HG02852 (cell line): ENCODE results near the gene NUP210L.
"Not testable (repeated sequence)": the region's sequence is repeated elsewhere in the genome, so short reads cannot be mapped to it uniquely, and the experiment has no call there.

Experiments
- ATAC-seq: cut with Tn5 transposase; IDR thresholded peaks from one replicate; pipeline ENCODE4 v1.9.1; 2021; ENCODE audit warnings: mild to moderate bottlenecking, moderate library complexity; ENCODE audit not compliant: unreplicated experiment

Gene NUP210L

DNA sequence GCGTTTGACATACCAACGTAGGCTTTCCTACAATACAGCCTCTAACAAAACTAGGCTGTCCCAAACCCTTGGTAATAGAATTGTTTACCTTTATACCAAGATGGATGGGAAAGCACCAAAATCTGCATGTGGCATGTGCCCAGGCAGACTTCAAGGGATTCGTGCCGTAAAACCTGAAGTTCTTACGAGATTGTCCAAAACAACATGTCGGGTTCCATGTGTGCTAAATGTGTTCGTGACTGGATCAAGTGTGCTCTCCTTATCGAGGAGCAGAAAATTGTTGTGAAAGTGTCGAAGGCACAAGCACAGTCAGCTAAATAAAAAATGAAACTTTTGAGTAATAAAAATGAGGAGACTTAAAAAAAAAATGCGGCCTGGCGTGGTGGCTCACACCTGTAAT is 159.2 kb downstream of the NUP210L start:
- no peak for ATAC-seq

DNA sequence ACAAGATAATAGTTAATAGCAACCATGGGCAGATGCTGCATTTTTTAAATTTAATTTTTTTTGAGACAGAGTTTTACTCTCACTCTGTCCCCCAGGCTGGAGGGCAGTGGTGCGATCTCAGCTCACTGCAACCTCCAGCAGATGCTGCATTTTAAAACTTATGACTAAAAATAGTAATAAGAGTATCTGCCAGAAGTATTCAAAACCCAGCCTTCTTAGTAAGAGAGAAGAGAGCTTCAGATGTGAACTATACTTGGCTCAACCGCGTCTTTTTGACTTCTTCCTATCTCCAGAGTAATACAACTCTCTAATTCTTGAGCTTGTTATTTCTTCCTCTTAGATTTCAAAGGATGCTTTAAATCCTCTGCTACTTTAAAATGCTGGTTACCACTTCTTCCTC is 159.7 kb downstream of the NUP210L start:
- ATAC-seq, result no peak

DNA sequence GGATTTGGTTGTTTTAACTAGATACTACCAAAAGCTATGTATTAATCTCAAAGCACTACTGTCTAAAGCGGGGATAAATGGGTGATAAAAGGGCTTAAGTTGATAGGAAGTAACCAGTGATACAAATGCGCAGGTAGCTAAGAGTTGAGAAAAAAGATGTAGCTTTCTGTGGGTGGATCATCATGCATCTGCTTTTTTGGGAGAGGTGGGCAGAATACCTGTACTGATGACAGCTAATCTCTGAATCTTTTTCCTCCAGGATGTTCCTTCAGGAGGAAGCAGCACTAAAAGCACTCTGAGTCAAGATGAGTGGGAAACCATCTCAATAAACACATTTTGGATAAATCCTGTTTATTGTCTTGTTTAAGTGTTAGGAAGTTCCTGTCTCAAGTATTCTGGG is 163.1 kb downstream of the NUP210L start:
- no peak for ATAC-seq

DNA sequence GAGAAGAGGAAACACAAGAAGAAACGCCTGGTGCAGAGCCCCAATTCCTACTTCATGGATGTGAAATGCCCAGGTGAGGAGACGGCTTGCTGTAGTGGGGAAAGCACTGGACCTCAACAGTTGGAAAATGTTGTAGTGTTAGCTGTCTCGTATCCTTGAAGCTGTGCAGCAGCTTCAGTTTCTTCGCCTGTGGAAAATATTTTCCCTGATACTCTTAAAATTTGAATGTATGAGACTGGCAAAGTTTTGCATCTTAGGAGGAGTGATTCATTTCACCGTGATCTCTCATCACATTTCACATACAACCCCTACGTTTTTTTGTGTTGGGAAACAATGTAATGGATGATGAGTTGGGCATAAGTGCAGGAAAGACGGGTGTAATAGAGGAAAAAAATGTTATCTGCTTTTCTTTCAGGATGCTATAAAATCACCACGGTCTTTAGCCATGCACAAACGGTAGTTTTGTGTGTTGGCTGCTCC is 163.7 kb downstream of the NUP210L start:
- ATAC-seq, result no peak

DNA sequence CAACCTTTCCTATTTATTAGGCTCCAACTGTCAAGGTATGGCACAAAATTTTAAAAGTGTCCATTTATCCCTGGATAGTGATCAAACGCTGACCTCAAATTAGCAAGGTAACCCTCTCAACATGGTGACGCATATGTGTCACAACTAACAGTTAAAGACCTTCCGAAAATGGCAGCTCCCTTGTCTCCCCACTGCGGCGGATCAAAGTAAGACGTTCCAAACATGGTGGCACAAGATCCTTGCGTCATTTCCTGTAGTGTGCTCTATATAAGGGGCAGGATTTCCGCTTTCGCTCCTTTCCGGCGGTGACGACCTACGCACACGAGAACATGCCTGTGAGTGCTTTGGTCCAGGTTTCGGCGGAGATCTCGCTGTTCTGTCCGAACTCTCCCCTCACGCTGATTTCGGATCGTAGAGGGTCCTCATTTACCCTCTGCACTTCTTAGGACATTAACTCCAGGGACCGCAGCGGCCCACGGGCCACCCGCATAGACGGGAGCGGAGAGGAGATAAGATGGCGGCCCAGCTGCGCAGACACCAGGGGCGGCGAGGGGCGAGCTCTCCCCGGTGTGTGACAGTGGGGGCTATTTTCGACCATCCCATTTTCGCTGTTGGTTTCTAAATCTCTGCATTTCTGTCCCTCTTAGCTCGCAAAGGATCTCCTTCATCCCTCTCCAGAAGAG is 164.3 kb downstream of the NUP210L start, which contains the start of gene RPS27:
RPS27 (plus strand) TSS at position 295 of the 683 bp plus-strand sequence; CDS start at position 330, 35 bp downstream.
- peak; percentile 71 for ATAC-seq

DNA sequence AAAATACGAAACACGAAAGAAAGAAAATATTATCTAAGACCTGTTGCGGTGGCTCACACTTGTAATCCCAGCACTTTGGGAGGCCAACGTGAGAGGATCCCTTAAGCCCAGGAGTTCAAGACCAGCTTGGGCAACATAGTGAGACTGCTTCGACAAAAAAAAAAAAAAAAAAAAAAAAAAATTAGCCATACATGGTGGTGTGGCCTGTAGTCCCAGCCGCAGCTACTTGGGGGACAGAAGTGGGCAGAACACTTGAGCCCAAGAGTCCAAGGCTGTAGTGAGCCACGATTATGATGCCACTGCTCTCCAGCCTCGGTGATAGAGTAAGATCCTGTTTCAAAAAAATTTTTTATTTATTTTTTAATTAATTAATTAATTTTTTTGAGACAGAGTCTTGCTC is 167.3 kb downstream of the NUP210L start:
- no peak for ATAC-seq

DNA sequence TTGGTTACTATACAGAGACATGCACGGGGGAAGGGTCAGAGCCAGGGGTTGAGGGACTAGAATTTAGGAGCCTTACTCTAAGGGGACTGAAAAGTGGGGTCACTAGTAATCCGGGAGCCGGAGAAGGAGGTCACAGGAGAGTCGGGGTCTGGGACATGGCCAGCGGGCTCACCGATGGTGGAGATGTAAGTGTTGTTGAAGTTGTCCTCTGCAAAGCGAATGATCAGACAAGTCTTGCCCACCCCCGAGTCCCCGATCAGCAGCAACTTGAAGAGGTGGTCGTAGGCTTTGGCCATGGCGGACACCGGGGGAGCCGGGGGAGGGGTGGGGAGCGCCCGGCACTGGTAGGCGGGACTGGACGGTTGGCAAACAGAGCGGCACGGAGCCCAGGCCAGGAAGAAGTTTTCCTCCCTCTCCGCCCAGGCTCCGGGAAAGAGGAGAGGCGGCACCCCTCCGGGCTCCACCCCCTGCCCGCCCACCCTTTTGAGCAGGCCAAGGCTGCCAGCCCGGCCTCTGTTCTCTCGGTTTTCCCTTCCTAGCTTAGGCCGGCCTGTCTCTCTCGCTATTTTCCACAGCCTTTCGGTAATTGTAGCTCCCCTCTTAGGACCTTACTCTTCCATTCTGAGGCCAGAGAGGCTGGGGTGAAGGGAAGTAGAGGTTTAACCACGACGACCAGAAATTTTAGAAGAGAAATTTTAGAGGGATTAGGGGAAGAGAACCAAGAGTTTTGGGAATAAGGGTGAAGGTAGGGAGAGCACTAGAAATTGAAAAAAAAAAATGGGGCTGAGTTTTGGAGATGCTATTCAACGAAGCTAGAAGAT is 168.7 kb downstream of the NUP210L start, which contains the start of gene RAB13:
RAB13 (minus strand) TSS at position 399 of the 821 bp plus-strand sequence; CDS start at position 296, 103 bp downstream.
- no peak for ATAC-seq

DNA sequence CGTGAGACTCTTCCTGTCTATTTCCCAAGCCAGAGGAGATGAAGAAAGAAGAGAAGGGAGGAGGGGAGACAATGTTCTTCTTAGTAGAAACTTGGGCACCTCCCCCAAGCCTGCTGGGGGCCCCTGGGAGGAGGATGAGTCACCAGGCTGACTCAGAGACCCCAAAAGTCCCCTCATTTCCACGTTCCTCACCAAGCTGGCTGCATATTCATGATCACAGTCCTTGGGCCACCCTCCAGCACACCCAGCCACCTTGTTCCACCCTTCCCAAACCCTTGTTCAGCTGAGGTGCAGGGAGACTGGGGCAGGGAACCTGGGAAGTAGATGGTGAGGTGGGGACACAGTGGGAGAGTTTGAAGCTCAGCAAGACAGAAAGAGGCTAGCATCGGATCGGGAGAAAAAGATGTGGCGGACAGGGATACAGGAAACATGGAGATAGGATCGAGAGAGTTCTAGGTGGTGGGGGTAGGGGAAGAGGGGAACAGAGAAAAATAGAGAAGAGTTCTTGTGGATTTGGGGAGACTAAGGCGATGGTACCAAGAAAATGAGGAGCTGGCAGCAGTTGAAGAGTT is 169.4 kb downstream of the NUP210L start:
- no peak for ATAC-seq

DNA sequence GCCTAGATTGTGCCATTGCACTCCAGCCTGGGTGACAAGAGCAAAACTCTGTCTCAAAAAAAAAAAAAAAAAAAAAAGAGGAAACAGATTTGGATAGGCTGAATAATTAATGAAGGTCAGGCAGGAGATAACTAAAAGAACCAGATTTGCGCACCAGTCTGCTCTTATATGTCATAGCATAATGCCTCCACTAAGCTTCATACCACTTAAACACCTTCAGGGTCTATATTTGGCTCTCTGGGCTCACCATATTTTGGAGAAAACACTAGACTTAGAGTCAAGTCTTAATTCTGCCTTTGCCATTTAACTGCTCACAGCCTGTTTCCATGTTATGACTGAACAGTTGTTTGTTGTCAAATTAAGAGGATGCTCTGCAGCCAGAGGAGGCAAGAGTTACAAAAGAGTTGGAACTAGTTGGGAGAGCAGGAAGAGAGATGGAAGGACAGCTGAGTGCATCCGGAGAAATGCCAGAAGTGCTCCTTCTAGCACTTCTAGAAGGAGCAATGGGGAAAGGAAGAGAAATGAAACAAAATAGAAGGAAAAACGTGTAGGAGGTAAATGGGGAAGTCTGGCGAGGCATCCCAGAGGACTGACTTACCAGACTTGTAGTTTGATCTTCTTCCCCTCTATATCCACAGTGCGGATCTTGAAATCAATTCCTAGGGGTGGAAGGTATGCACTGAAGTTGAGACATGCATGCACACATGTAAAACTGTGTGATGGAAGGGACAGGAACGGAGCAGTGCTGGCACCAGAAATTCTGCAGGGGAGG is 170.6 kb downstream of the NUP210L start:
- no peak for ATAC-seq

DNA sequence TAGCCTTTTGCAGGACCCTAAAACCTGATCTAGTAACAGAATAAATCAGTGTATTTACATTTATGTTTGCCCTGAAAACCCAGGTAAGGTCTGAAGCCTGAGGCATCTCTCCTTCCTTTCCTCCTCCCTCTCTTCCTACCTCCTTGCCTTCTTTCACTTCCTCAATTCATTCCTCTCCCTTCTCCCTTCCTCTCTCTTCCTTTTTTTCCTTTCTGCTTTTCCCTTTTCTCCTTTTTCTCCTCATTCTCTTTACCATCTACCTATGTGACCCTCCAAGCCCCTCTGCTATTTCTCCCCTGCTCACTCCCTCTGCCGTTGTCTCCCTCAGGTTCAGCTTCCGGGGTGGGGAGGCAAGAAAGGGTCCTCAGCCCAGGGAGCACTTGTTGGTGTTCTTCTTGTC is 173.1 kb downstream of the NUP210L start:
- ATAC-seq, result not testable (repeated sequence)

DNA sequence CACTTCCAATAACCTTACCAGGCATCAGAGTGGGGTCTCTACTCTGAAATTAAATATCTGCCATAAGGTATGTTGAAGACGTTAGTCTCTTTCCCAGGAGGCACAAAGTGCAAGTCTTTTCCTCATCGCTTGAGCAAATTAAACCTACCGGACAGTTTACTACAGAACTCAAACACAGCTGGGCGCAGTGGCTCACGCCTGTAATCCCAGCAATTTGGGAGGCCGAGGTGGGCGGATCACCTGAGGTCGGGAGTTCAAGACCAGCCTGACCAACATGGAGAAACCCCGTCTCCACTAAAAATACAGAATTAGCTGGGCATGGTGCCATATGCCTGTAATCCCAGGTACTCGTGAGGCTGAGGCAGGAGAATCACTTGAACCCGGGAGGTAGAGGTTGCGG is 175.8 kb downstream of the NUP210L start:
- ATAC-seq, result not testable (repeated sequence)

DNA sequence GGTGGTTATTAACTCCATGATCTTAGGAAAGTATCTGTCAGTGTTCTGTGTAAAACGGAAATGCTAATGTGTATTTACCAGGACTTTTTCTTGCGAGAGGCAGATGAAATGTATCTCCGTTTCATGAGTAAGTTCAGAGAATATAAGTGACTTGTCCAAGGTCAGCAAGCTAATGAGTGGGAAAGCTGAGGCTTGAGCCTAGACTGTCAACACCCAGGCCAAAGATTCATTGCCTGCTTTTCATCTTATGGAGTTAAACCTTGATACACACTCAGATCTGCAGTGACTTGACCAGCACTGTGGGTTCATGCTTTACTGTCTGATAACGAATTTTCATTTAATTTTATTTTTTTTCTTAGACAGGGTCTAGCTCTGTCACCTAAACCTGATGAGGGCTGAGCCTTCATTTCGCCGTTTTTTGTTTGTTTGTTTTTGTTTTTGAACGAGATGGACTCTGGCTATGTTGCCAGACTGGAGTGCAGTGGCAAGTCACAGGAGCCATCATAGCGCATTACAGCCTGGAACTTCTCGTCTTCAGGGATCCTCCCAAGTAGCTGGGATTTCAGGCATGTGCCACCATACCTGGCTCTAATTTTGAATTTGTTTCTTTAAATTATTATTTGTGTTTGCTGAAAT is 176.5 kb downstream of the NUP210L start:
- ATAC-seq, result no peak

DNA sequence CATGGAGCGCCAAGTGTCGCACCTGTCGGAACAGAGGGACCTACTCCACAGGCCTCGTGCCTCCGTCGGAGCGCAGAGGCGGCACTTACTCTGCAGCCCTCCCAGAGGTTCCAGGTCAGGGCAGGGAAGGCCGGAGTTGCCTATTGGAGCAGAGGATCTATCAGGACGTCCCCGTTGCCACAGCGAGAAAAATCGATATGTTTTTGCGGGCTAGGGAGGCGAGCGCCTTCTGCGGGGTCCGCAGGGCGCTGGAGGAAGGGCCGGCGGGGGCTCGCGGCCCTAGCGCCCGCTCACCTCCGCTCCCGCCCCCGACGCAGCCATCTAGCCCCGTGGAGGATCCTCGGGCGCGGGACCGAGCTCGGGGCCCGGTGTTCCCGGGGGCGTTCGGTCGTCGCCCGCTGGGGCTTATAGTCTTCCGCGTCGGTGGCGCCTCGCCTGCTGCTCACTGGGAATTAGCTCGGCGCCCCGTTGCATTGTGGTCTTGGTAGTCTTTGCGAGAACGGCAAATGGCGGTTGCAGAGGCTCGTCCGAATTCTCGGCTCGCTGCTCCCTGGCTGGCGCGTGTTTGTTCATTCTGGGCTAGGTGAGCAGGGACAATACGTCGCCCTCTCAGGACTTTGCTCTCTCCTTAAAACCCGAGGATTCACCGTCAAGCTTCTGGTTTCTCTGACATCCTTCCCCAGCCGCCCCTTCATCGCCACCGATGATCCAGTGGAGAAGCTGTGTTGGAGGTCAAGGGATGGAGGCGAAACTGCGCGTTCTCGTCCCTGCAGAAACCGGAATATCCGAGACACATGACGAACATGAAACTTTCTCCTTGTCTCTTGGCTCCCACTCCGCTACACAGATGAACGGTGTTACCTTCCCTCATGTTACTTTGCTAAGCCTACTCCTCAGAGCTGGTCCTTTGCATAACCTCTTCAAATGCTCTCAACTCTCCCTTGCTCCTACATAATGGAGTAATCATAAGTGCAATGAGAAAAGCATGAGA is 177.3 kb downstream of the NUP210L start, which contains the start of gene JTB:
JTB (minus strand) TSS at position 425 of the 991 bp plus-strand sequence; CDS start at position 3, 422 bp downstream.
- ATAC-seq, result peak; percentile 83

DNA sequence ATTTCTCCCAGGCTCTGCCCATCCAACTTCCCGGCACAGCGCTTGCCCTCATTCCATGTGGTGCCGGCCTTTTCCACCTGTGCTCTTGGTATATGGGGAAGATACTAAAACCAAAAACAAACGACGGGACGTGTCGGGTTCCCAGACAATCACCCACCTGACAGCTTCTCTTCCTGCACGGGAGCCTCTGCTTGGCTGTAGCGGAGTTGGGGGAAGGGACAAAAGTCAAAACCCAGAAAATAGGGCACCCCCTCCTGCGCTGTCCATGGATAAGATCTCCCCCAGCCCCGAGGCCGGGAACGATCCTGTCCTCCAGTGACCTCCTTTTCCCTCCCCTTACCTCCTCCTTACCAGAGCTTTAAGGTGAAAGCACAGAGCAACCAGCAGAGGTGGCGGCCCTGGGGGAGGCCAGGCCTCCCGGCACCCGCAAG is 178.0 kb downstream of the NUP210L start:
- peak; percentile 23 for ATAC-seq

DNA sequence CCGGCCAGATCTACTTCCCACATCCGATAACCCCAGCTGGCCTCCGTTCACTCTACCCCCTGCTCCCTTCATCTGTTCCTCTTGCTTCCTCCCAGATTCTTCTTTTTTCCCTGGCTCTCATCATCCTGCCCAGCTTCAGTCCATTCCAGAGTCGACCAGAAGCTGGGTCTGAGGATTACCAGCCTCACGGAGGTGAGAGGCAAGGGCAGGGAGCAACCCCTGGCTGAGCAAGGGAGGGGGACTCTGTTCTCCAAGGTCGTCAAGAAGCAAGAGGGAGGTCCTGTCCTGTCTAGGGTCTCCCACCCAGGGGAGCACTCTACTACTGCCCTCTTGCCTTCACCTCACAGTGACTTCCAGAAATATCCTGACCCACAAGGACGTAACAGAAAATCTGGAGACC is 181.3 kb downstream of the NUP210L start:
- ATAC-seq, result no peak

DNA sequence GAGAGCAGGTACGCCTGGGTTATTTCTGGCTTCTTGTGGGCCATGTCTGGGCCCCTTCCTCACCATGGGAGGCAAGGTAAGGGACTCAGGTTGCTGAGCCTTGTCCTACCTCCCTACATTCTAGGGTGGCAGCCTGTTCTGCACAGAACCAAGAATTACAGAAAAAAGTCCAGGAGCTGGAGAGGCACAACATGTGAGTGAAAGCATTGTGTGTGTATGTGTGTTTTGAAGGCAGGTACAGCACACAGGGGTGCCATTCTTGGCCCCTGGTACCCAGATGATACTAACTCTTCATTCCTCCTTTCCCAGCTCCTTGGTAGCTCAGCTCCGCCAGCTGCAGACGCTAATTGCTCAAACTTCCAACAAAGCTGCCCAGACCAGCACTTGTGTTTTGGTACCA is 181.8 kb downstream of the NUP210L start:
- ATAC-seq, result no peak

DNA sequence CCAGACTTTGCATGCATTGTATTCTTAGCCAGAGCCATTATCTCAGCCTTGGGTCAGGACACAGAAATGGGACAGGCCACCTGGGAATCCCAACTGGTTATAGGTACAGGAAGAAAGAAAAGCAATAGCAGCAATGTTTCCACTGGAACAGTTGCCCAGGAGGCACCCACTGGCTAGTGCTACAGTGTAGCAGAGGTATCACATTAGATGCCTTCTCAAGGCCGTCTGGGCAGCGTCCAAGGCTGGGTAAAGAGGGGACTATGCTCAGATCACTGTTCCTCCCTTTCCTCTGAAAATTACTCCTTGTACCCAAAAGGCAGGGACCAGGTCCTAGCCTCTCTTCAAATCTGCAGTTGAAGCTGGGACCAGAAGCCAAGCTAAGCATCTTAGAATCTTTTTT is 184.5 kb downstream of the NUP210L start:
- no peak for ATAC-seq

DNA sequence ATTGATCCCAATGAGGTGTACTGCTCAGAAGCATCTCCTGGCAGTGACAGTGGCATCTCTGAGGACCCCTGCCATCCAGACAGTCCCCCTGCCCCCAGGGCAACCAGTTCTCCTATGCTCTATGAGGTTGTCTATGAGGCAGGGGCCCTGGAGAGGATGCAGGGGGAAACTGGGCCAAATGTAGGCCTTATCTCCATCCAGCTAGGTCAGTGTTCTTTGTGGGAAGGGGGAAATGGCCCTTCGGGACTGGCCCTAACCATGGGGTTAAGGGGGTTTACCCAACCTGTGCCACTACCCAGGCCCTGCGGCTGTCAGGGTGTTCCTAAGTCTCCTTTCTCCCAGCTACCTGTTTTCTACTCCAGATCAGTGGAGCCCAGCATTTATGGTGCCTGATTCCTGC is 185.9 kb downstream of the NUP210L start:
- no peak for ATAC-seq

DNA sequence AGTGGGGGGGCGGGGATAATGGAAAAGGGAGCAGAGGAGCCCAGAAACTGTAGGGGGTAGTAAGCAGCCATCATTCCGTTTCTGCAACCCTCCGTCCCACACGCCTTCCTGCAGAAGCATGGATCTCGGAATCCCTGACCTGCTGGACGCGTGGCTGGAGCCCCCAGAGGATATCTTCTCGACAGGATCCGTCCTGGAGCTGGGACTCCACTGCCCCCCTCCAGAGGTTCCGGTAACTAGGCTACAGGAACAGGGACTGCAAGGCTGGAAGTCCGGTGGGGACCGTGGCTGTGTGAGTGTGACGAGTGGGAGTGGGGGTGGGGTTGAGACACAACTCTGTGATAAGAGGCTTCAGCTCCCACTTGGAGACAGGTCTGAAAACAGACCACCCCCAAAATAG is 186.5 kb downstream of the NUP210L start:
- ATAC-seq, result no peak
